ENCODE results near the gene LRRC26.

LRRC26 gene

GRCh38 chr9:137152844-137153405 lies 16.9 kb downstream of the LRRC26 start:
- no peak for DNase-seq (ENCODE audit: low read depth)

- DNase-seq (ENCODE audit: low read depth), result no peak
Observed at GRCh38 chr9:137150617-137151457, 19.0 kb downstream of the LRRC26 start.

- DNase-seq (ENCODE audit: low read depth), result no peak
Observed at GRCh38 chr9:137149942-137150616, 19.8 kb downstream of the LRRC26 start.

- DNase-seq (ENCODE audit: low read depth), result no peak
Observed at GRCh38 chr9:137149363-137149762, 20.5 kb downstream of the LRRC26 start.

- DNase-seq (ENCODE audit: low read depth), result no peak
Observed at GRCh38 chr9:137148661-137149060, 21.2 kb downstream of the LRRC26 start.

- DNase-seq (ENCODE audit: low read depth), result no peak
Observed at GRCh38 chr9:137148242-137148641, 21.6 kb downstream of the LRRC26 start.

- DNase-seq (ENCODE audit: low read depth), result no peak
Observed at GRCh38 chr9:137147793-137148160, 22.1 kb downstream of the LRRC26 start.

- no peak for DNase-seq (ENCODE audit: low read depth)
Observed at GRCh38 chr9:137147091-137147792, 22.6 kb downstream of the LRRC26 start.

- DNase-seq (ENCODE audit: low read depth), result no peak
Observed at GRCh38 chr9:137146527-137146918, 23.3 kb downstream of the LRRC26 start.

- no peak for DNase-seq (ENCODE audit: low read depth)
Observed at GRCh38 chr9:137145731-137146526, 23.9 kb downstream of the LRRC26 start.

- DNase-seq (ENCODE audit: low read depth), result no peak
Observed at GRCh38 chr9:137143459-137143858, 26.4 kb downstream of the LRRC26 start.

- DNase-seq (ENCODE audit: low read depth), result no peak
Observed at GRCh38 chr9:137141976-137142936, 27.6 kb downstream of the LRRC26 start.

- no peak for DNase-seq (ENCODE audit: low read depth)
Observed at GRCh38 chr9:137141050-137141810, 28.6 kb downstream of the LRRC26 start.

- no peak for DNase-seq (ENCODE audit: low read depth)
Observed at GRCh38 chr9:137140151-137141012, 29.5 kb downstream of the LRRC26 start.

- DNase-seq (ENCODE audit: low read depth), result no peak
Observed at GRCh38 chr9:137139468-137140150, 30.2 kb downstream of the LRRC26 start.

- no peak for DNase-seq (ENCODE audit: low read depth)
Observed at GRCh38 chr9:137138722-137139467, 31.0 kb downstream of the LRRC26 start, which contains the start of gene GRIN1. Gene GRIN1, plus strand, starts transcription at chr9:137139154. Its CDS starts 333 bp downstream, at chr9:137139487.

GRCh38 chr9:137138058-137138721 lies 31.7 kb downstream of the LRRC26 start:
- no peak for DNase-seq (ENCODE audit: low read depth)

Data from stimulated activated CD8-positive, alpha-beta memory T cell treated with anti-CD3 and anti-CD28 coated beads, Interleukin-15, amount 100 ng/mL, for 1 hour (primary cell).